ENCODE data around the gene PPP2R5C.

Gene PPP2R5C

DNA sequence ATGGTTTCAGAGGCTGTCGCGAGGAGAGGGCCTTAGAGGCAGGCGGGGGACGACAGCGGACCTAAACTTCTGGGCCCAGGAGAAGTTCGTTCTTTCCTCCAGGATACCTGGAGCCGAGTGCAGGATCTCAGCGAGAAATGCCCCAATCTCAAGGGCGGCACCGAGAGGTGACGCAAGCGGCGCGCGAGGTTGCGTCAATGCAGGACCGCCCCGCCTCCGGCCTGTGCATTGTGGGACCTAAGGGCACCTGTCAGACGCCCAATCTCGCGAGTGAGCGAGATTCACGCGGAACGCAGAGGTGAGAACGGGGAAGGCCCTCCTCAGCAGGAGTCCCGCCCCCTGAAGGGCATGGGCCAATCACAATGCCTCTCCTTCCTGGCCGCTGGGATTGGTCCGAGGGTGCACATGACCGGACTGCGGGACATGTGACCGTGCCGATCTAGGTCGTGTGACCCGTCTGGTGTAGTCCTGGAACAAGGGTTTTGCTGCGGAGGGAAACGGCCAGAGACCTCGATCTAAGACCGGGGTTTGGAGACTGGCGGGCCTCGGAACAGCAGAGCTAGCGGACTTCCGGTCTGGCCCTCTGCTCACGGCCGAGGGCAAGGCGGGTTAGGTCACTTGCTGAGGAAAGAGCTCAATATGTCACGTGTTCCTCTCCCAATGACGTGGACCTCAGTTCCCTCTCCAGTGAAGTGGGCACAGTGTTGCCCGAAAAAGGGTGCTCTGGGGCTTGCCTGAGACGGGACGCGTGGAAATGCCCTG, 186.6 kb downstream of the PPP2R5C start:
- no peak for TF ChIP-seq CTCF (IDR thresholded peaks at IDR 0.05; ENCODE audit: low read depth, low read length, missing control alignments)
- in situ Hi-C loops (cut with HindIII; ENCODE audit: low pct_ligation_motif_present, low sequenced_read_pairs) = no loop called here

DNA sequence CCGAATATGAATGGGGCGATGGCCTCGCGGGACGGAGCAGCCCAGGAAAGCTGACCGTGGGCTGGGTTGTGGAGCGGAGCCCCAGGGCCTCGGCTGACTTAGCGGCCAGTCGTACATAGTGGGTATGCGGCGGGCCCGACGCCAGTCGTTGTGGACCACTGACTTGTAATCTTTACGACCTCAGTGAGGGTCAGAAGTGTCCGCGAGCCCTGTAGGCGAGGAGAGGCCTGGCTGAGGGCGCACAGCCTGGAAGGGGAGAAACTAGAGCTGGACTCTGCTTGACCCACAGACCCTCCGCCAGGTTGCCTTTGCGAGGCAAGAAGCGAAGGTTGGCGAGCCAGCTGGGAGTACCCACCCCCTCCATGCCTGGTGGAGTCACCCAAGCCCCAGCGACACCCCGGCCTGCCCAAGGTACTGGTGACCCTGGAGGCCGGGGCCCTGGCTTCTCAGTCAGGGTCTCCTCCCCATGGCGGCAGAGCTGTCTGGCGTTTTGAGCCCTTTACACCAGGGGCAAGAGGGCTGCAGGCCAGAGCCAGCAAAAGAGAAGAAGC, 187.2 kb downstream of the PPP2R5C start:
- in situ Hi-C loops (cut with HindIII; ENCODE audit: low pct_ligation_motif_present, low sequenced_read_pairs) = no loop called here
- no peak for DNase-seq
- no peaks in the 10 kb centered on the region for H3K36me3 ChIP-seq (replicated peaks)
- no peaks in the 10 kb centered on the region for H3K27me3 ChIP-seq (replicated peaks)
- peak overlapping the region; percentile 91 for H3K4me3 ChIP-seq (ENCODE audit: low read depth, low read length)
- no peak for TF ChIP-seq CTCF (IDR thresholded peaks at IDR 0.05; ENCODE audit: low read depth, low read length, missing control alignments)
- H3K27ac ChIP-seq = peak overlapping the region; percentile 99

More for the DNA sequence above, 186.6 kb downstream of the PPP2R5C start:
- DNase-seq = peak; percentile 100
- peak overlapping the region; percentile 91 for H3K4me3 ChIP-seq (ENCODE audit: low read depth, low read length)
- H3K27me3 ChIP-seq (replicated peaks) = no peaks in the 10 kb centered on the region
- H3K27ac ChIP-seq = peak overlapping the region; percentile 99
- no peaks in the 10 kb centered on the region for H3K36me3 ChIP-seq (replicated peaks)

DNA sequence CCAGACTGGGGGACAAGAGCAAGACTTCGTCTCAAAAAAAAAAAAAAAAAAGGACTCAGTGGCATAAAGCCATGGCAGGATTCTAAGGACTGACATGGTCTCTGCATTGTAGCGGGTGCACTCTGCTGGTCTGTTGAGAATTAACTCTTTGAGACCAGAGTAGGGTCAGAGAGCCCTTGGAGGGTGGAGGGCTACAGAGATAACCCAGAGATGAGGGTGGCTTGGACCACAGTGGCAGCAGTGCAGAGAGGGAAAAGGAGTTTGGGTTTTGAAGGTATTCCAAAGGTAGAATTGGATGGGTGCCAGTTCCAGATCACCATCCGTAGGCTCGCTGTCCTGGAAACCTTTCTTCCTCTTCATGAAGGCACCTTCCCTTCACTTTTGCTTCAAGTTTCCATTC, 188.6 kb downstream of the PPP2R5C start:
- Histone ChIP-seq H3K36me3 (replicated peaks) (no peaks in the 10 kb centered on the region), H3K4me3 (ENCODE audit: low read depth, low read length) (no peak overlapping the region), H3K27me3 (replicated peaks) (no peaks in the 10 kb centered on the region), H3K27ac (no peak overlapping the region)
- in situ Hi-C loops (cut with HindIII; ENCODE audit: low pct_ligation_motif_present, low sequenced_read_pairs) = no loop called here
- no peak for DNase-seq
- TF ChIP-seq CTCF (IDR thresholded peaks at IDR 0.05; ENCODE audit: low read depth, low read length, missing control alignments) = peak; percentile 10

GRCh38 chr14:101950516-101951215, 189.2 kb downstream of the PPP2R5C start:
- DNase-seq = no peak
- no peak overlapping the region for H3K27ac ChIP-seq
- in situ Hi-C loops (cut with HindIII; ENCODE audit: low pct_ligation_motif_present, low sequenced_read_pairs) = no loop called here
- no peak for TF ChIP-seq CTCF (IDR thresholded peaks at IDR 0.05; ENCODE audit: low read depth, low read length, missing control alignments)
- no peaks in the 10 kb centered on the region for H3K27me3 ChIP-seq (replicated peaks)
- H3K36me3 ChIP-seq (replicated peaks) = no peaks in the 10 kb centered on the region
- H3K4me3 ChIP-seq (ENCODE audit: low read depth, low read length) = no peak overlapping the region

DNA sequence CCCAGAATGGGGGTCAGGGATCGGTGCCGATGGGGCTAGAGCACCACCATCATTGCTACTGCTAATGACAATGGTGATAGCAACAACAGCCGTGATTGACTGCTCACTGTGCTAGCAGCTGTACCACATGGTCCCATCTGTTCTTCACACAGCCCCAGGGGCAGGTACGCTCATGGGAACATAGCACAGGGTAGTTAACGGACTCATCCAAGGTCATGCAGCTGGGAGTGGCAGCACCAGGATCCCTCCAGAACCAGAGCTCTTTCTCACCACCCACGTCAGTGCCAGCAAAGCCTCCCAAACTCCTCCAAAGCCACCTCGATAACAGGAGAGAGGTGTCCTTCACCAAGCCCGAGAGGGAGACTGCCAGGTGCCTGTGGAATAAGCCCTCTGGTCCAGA, 191.6 kb downstream of the PPP2R5C start:
- Histone ChIP-seq H3K4me3 (ENCODE audit: low read depth, low read length) (no peak overlapping the region), H3K27ac (no peak overlapping the region), H3K36me3 (replicated peaks) (no peaks in the 10 kb centered on the region), H3K27me3 (replicated peaks) (no peaks in the 10 kb centered on the region)
- in situ Hi-C loops (cut with HindIII; ENCODE audit: low pct_ligation_motif_present, low sequenced_read_pairs) = no loop called here
- no peak for DNase-seq
- no peak for TF ChIP-seq CTCF (IDR thresholded peaks at IDR 0.05; ENCODE audit: low read depth, low read length, missing control alignments)
